Measurements from ENCODE around the gene DNAJB2. TPM values are rescaled to one million over a fixed set of nuclear protein-coding genes. Genes with fewer than 3 reads are reported as not detected.
A peak's percentile ranks its signal among the peaks of the same experiment; 100 is the strongest.

DNAJB2 gene
- total RNA-seq, 2 donors from 2014 or later = 155 to 163 TPM

- DNase-seq (ENCODE audit: low spot score) = no peak
- Histone ChIP-seq H3K4me3 (peak overlapping the region; percentile 64 to 67), H3K27me3 (replicated peaks; ENCODE audit: insufficient read depth) (no peaks in the 10 kb centered on the region), H3K9me3 (no peaks in the 10 kb centered on the region), H3K27ac (peak overlapping the region; percentile 84 to 94), H3K36me3 (no peaks in the 10 kb centered on the region), H3K4me1 (replicated peaks) (peaks cover 29% of the 10 kb centered on the region)
- WGBS = 71% methylated on average over 5 of the region's 5 CpGs
- intact Hi-C loops (cut with DNase I) = no loop called here
- TF ChIP-seq POLR2A (IDR thresholded peaks at IDR 0.05) (no peak), CTCF (IDR thresholded peaks at IDR 0.05) (no peak), POLR2AphosphoS5 (IDR thresholded peaks at IDR 0.05) (no peak)
Observed at GRCh38 chr2:219252084-219252483, 27.1 kb upstream of the DNAJB2 start.

- Histone ChIP-seq H3K4me3 (peak overlapping the region; percentile 64 to 67), H3K9me3 (no peaks in the 10 kb centered on the region), H3K27ac (peak overlapping the region; percentile 84 to 94), H3K4me1 (replicated peaks) (peaks cover 29% of the 10 kb centered on the region), H3K36me3 (no peaks in the 10 kb centered on the region), H3K27me3 (replicated peaks; ENCODE audit: insufficient read depth) (no peaks in the 10 kb centered on the region)
- TF ChIP-seq POLR2A (IDR thresholded peaks at IDR 0.05) = no peak
- no peak for TF ChIP-seq POLR2AphosphoS5 (IDR thresholded peaks at IDR 0.05)
- no peak for TF ChIP-seq CTCF (IDR thresholded peaks at IDR 0.05)
- DNase-seq (ENCODE audit: low spot score) = no peak
- WGBS = 8% methylated on average over 9 of the region's 9 CpGs
- intact Hi-C loops (cut with DNase I) = no loop called here
Observed at GRCh38 chr2:219252570-219252899, 26.6 kb upstream of the DNAJB2 start.

- TF ChIP-seq POLR2A (IDR thresholded peaks at IDR 0.05) (peak; percentile 30), POLR2AphosphoS5 (IDR thresholded peaks at IDR 0.05) (peak; percentile 30), CTCF (IDR thresholded peaks at IDR 0.05) (no peak)
- H3K27me3 ChIP-seq (replicated peaks; ENCODE audit: insufficient read depth) = no peaks in the 10 kb centered on the region
- H3K36me3 ChIP-seq = no peaks in the 10 kb centered on the region
- H3K27ac ChIP-seq = peak within 1 kb of the TSS; percentile 84 to 94
- peak within 1 kb of the TSS; percentile 64 to 67 for H3K4me3 ChIP-seq
- no peaks in the 10 kb centered on the region for H3K9me3 ChIP-seq
- intact Hi-C loops (cut with DNase I) = no loop called here
- no peak for DNase-seq (ENCODE audit: low spot score)
- H3K4me1 ChIP-seq (replicated peaks) = peaks cover 28% of the 10 kb centered on the region
- WGBS = 3% methylated on average over 46 of the region's 49 CpGs
Observed at GRCh38 chr2:219252900-219253752, 26.0 kb upstream of the DNAJB2 start, which contains the start of gene TUBA4B. Gene TUBA4B, plus strand, starts transcription at chr2:219253243. Its CDS starts 165 bp downstream, at chr2:219253408.

- no peaks in the 10 kb centered on the region for H3K27me3 ChIP-seq (replicated peaks; ENCODE audit: insufficient read depth)
- intact Hi-C loops (cut with DNase I) = no loop called here
- peak within 1 kb of the TSS; percentile 84 to 94 for H3K27ac ChIP-seq
- WGBS = under 1% methylated on average over 60 of the region's 76 CpGs
- DNase-seq (ENCODE audit: low spot score) = peak; percentile 91
- H3K4me1 ChIP-seq (replicated peaks) = peaks cover 20% of the 10 kb centered on the region
- peak within 1 kb of the TSS; percentile 64 to 67 for H3K4me3 ChIP-seq
- no peaks in the 10 kb centered on the region for H3K9me3 ChIP-seq
- TF ChIP-seq CTCF (IDR thresholded peaks at IDR 0.05) (peak; percentile 17 to 81 (median 44)), POLR2AphosphoS5 (IDR thresholded peaks at IDR 0.05) (peak; percentile 98), POLR2A (IDR thresholded peaks at IDR 0.05) (peak; percentile 100)
- H3K36me3 ChIP-seq = no peaks in the 10 kb centered on the region
Observed at GRCh38 chr2:219253753-219254589, 25.2 kb upstream of the DNAJB2 start, which contains the start of gene TUBA4A. Gene TUBA4A, minus strand, starts transcription at chr2:219253918. Its CDS starts 60 bp downstream, at chr2:219253858.

Measured in prostate gland (tissue), 2 donors.